H1 (cell line): ENCODE measurements around the gene THG1L. TPM values are rescaled to one million over a fixed set of nuclear protein-coding genes. Genes with fewer than 3 reads are reported as not detected.

Experiments used
- CBX5 ChIP-seq: fragments of 300-800, 300-1000 bp; sonication (generic); IDR thresholded peaks from 2 replicates; pipeline ENCODE4 v1.7.1; 2016; ENCODE audit warnings: antibody characterized with exemption, low read length, low read depth
- FOSL1 ChIP-seq: IDR thresholded peaks from 2 replicates; pipeline ENCODE4 v1.6.1; 2011; ENCODE audit warnings: mild to moderate bottlenecking, low read depth, low read length, moderate library complexity; ENCODE audit not compliant: insufficient read depth
- GTF2F1 ChIP-seq: IDR thresholded peaks from 2 replicates; pipeline ENCODE4 v1.6.1; 2012; ENCODE audit warnings: low read depth, low read length, improper control_type of control experiment, borderline replicate concordance
- HDAC6 ChIP-seq: IDR thresholded peaks from one replicate; pipeline ENCODE4 v1.7.1; 2012; ENCODE audit warnings: low read depth, mild to moderate bottlenecking, inconsistent platforms, low read length, moderate library complexity
- JUND ChIP-seq: IDR thresholded peaks from 2 replicates; pipeline ENCODE4 v1.6.1; 2011; ENCODE audit warnings: mild to moderate bottlenecking, improper control_type of control experiment, low read length
- KDM1A ChIP-seq: fragments of 200-600, 300-600 bp; sonication (generic); IDR thresholded peaks from 2 replicates; pipeline ENCODE4 v1.7.1; 2016; ENCODE audit warnings: mild to moderate bottlenecking, low read length, borderline replicate concordance
- NANOG ChIP-seq: IDR thresholded peaks from 2 replicates; pipeline ENCODE4 v1.6.1; 2011; ENCODE audit warnings: low read length, low read depth, mild to moderate bottlenecking, inconsistent platforms; ENCODE audit not compliant: insufficient read depth, poor library complexity, severe bottlenecking
- PHF8 ChIP-seq: fragments of 200-600 bp; sonication (generic); conservative IDR thresholded peaks from 2 replicates; pipeline ENCODE4 v1.7.1; 2012; ENCODE audit warnings: low read depth, mild to moderate bottlenecking, inconsistent platforms, low read length, moderate library complexity
- POLR2AphosphoS5 ChIP-seq: IDR thresholded peaks from 2 replicates; pipeline ENCODE4 v1.6.1; 2011; ENCODE audit warnings: low read depth, low read length
- RFX5 ChIP-seq: IDR thresholded peaks from 2 replicates; pipeline ENCODE4 v1.6.1; 2011; ENCODE audit warnings: low read depth, low read length, improper control_type of control experiment, borderline replicate concordance
- SIX5 ChIP-seq: IDR thresholded peaks from 2 replicates; pipeline ENCODE4 v1.6.1; 2011; ENCODE audit warnings: mild to moderate bottlenecking, low read depth, low read length
- SP2 ChIP-seq: IDR thresholded peaks from 2 replicates; pipeline ENCODE4 v1.6.1; 2012; ENCODE audit warnings: mild to moderate bottlenecking, low read length, inconsistent platforms
- polyA plus RNA-seq, 7 experiments: library from polyadenylated mRNA; depleted of rRNA in 3 of 7; stranded (reverse) in 5 of 7; unstranded in 2 of 7; fragments of >200 nt in 5 of 7; fragments of 200-250 nt in 2 of 7; gene quantifications; 1 replicate in 5 of 7; 2 replicates in 1 of 7; 4 replicates in 1 of 7; pipeline versions ENCODE4 v1.2.1 to v1.2.3, GENCODE V29; 2011 to 2013; ENCODE audit warnings: missing spikeins in 2 of 7, mixed read lengths in 2 of 7
- total RNA-seq: library from RNA; stranded (reverse); fragmentation: NEBNext Ultra II Directional; extraction: Animal tissue kit (Norgen Biotek cat#: 25700); gene quantifications from 2 replicates; pipeline ENCODE4 v1.2.1, GENCODE V29; 2021
- TF ChIP-seq, protein P1 (sequence below): IDR thresholded peaks from 2 replicates; pipeline ENCODE4 v1.6.1; 2012; ENCODE audit warnings: low read length, inconsistent platforms

THG1L gene
- total and polyA plus RNA-seq, 2 of the 8 experiments (the other 6 are each of a cell fraction or from before 2014, with no cell fraction given), result 8.1 to 12.4 TPM

DNA sequence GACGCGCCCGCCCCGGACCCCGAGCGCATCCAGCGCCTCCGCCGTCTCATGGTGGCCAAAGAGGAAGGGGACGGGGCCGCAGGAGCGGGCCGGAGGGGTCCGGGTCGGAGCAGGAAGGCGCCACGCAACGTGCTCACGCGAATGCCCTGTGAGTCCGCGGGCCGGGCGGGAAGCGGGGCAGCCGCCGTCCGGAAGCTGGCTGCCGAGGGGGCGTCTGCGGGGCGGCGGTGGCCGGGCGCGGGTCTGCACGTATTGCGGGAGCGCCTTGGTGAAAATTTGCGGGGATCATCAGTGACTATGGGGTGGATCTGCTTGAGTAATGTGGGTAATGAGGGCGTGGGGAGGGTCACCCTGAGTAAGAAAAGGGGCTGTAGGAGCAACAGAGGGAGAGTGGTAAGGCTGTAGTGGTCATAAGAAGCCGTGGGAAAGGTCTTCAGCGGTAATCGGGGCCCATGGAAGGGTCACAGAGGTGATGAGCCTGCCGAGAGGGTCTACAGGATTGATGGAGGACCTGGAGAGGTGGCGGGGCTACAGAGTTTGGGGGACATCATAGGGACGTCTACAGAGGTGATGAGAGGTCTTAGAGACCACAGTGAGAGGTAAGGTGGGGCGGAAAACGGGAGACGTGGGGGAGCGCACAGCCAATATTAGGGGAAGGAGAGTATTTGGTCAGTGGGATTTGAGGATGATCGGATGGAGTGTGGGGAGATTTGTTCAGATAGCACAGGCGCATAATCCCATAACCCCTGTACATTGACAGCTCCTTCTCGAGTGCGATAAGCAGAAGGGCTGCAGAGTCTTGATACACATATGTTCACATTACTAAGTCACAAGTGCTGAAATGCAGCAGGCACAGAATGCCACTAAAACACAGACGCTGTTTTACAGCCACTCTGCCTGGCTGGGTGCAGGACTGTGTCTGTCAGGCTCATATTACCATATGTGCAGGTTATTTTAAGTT lies 13.1 kb downstream of the THG1L start (continued):
- TF ChIP-seq JUND, result no peak
- TF ChIP-seq, protein P1, sequence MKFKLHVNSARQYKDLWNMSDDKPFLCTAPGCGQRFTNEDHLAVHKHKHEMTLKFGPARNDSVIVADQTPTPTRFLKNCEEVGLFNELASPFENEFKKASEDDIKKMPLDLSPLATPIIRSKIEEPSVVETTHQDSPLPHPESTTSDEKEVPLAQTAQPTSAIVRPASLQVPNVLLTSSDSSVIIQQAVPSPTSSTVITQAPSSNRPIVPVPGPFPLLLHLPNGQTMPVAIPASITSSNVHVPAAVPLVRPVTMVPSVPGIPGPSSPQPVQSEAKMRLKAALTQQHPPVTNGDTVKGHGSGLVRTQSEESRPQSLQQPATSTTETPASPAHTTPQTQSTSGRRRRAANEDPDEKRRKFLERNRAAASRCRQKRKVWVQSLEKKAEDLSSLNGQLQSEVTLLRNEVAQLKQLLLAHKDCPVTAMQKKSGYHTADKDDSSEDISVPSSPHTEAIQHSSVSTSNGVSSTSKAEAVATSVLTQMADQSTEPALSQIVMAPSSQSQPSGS, result no peak
- TF ChIP-seq RFX5, result no peak
- TF ChIP-seq SP2, result no peak
- no peak for TF ChIP-seq POLR2AphosphoS5
- no peak for TF ChIP-seq NANOG
- TF ChIP-seq HDAC6, result no peak
- no peak for TF ChIP-seq FOSL1
- TF ChIP-seq CBX5, result no peak
- no peak for TF ChIP-seq SIX5
- no peak for TF ChIP-seq GTF2F1
- TF ChIP-seq KDM1A, result no peak
- TF ChIP-seq PHF8, result peak; percentile 47; the same call in 1 of the 2 replicates
- TF ChIP-seq, all 59 proteins: peak for 6
